Bronchial epithelial cell (primary cell): ENCODE measurements around the gene BCAS3. TPM values are rescaled to one million over a fixed set of nuclear protein-coding genes. Genes with fewer than 3 reads are reported as not detected.

Experiments used
- DNase-seq: peaks from one replicate; pipeline ENCODE4 v3.0.0-alpha.2; 2010; ENCODE audit warnings: low read depth
- FAIRE-seq: peaks from 2 replicates; lab custom pipeline; 2011; peaks lifted over from hg19 to GRCh38; lab: Jason Lieb, UNC
- H3K27me3 ChIP-seq: 2 replicates; pipeline ENCODE4 v1.5.1; 2011; ENCODE audit warnings: low read length; ENCODE audit not compliant: control insufficient read depth, insufficient read depth
- H3K36me3 ChIP-seq: 2 replicates; pipeline ENCODE4 v1.5.1; 2011; ENCODE audit warnings: low read length; ENCODE audit not compliant: control insufficient read depth, insufficient read depth
- H3K4me3 ChIP-seq: 2 replicates; pipeline ENCODE4 v1.5.1; 2011; ENCODE audit warnings: mild to moderate bottlenecking, low read depth, low read length, control low read depth
- CTCF ChIP-seq: IDR thresholded peaks from 2 replicates; pipeline ENCODE4 v1.5.1; 2011; ENCODE audit warnings: mild to moderate bottlenecking, moderate library complexity, low read length, control low read depth, inconsistent platforms; ENCODE audit not compliant: insufficient read depth, severe bottlenecking
- total RNA-seq: library from RNA; depleted of rRNA; stranded (reverse); fragments of >200 nt; gene quantifications from 2 replicates; pipeline ENCODE4 v1.2.1, GENCODE V29; 2014

BCAS3 gene
- total RNA-seq, 1 donor from 2014 or later = 10.3 TPM

GRCh38 chr17:61343576-61343975 lies 665.9 kb downstream of the BCAS3 start:
- no peak for DNase-seq
- no peak for FAIRE-seq

GRCh38 chr17:61345061-61345460 lies 667.4 kb downstream of the BCAS3 start:
- H3K36me3 ChIP-seq = no peaks in the 10 kb centered on the region
- peaks cover 2% of the 10 kb centered on the region for H3K27me3 ChIP-seq
- TF ChIP-seq CTCF = no peak
- H3K4me3 ChIP-seq = no peak overlapping the region
- DNase-seq = no peak
- no peak for FAIRE-seq

More at GRCh38 chr17:61343576-61343975, 665.9 kb downstream of the BCAS3 start:
- TF ChIP-seq CTCF = no peak
- no peak overlapping the region for H3K4me3 ChIP-seq
- no peaks in the 10 kb centered on the region for H3K36me3 ChIP-seq
- H3K27me3 ChIP-seq = peaks cover 2% of the 10 kb centered on the region

GRCh38 chr17:61345825-61346666 lies 668.4 kb downstream of the BCAS3 start:
- TF ChIP-seq CTCF = no peak
- no peak overlapping the region for H3K4me3 ChIP-seq
- DNase-seq (no peak), FAIRE-seq (no peak)
- no peaks in the 10 kb centered on the region for H3K27me3 ChIP-seq
- H3K36me3 ChIP-seq = no peaks in the 10 kb centered on the region

- H3K36me3 ChIP-seq = no peaks in the 10 kb centered on the region
- no peaks in the 10 kb centered on the region for H3K27me3 ChIP-seq
- no peak for TF ChIP-seq CTCF
- H3K4me3 ChIP-seq = no peak overlapping the region
- DNase-seq (no peak), FAIRE-seq (no peak)
Measured at GRCh38 chr17:61349350-61349749, 671.7 kb downstream of the BCAS3 start.

- Histone ChIP-seq H3K36me3 (no peaks in the 10 kb centered on the region), H3K27me3 (no peaks in the 10 kb centered on the region), H3K4me3 (no peak overlapping the region)
- no peak for TF ChIP-seq CTCF
- DNase-seq (no peak), FAIRE-seq (no peak)
Measured at GRCh38 chr17:61351745-61352407, 674.2 kb downstream of the BCAS3 start.
